BLaER1 (cell line): ENCODE data around the gene KIF22.
"Not testable (repeated sequence)": the region's sequence is repeated elsewhere in the genome, so short reads cannot be mapped to it uniquely, and the experiment has no call there.

Source experiments
- H3K27ac ChIP-seq: shearing (Covaris generic); formaldehyde crosslinking; 2 replicates; pipeline ENCODE4 v1.8.1; 2022
- H3K27me3 ChIP-seq: shearing (Covaris generic); formaldehyde crosslinking; 2 replicates; pipeline ENCODE4 v1.8.1; 2022
- H3K36me3 ChIP-seq: shearing (Covaris generic); formaldehyde crosslinking; 2 replicates; pipeline ENCODE4 v1.8.1; 2022
- H3K4me1 ChIP-seq: shearing (Covaris generic); formaldehyde crosslinking; 2 replicates; pipeline ENCODE4 v1.8.1; 2022
- H3K4me2 ChIP-seq: shearing (Covaris generic); formaldehyde crosslinking; 2 replicates; pipeline ENCODE4 v1.8.1; 2022
- H3K4me3 ChIP-seq: shearing (Covaris generic); formaldehyde crosslinking; 2 replicates; pipeline ENCODE4 v1.8.1; 2022
- H3K9ac ChIP-seq: shearing (Covaris generic); formaldehyde crosslinking; 2 replicates; pipeline ENCODE4 v1.8.1; 2022
- H3K9me3 ChIP-seq: shearing (Covaris generic); formaldehyde crosslinking; 2 replicates; pipeline ENCODE4 v1.8.1; 2022
- H4K20me1 ChIP-seq: shearing (Covaris generic); formaldehyde crosslinking; 2 replicates; pipeline ENCODE4 v1.8.1; 2022
- Cebpa-rat ChIP-seq: shearing (Covaris generic); IDR thresholded peaks from 2 replicates; pipeline ENCODE4 v1.8.1; 2022

KIF22 gene

GRCh38 chr16:29790183-29790948, at the start of gene KIF22:
Gene KIF22 (plus strand): TSS chr16:29790751. CDS start chr16:29790760, 9 bp downstream.
- peak within 1 kb of the TSS; percentile 93 for H3K4me2 ChIP-seq
- no peaks in the 10 kb centered on the region for H3K27me3 ChIP-seq
- H4K20me1 ChIP-seq = peaks cover 16% of the 10 kb centered on the region; the same call in 1 of the 2 replicates
- no peaks in the 10 kb centered on the region for H3K9me3 ChIP-seq
- peak within 1 kb of the TSS; percentile 90 for H3K27ac ChIP-seq
- H3K9ac ChIP-seq = peak within 1 kb of the TSS; percentile 93
- H3K4me1 ChIP-seq = peaks cover 33% of the 10 kb centered on the region
- H3K4me3 ChIP-seq = peak within 1 kb of the TSS; percentile 90
- TF ChIP-seq Cebpa-rat = no peak
- peaks cover 30% of the 10 kb centered on the region for H3K36me3 ChIP-seq

- H3K4me1 ChIP-seq = peaks cover 91% of the 10 kb centered on the region
- H3K4me2 ChIP-seq = peak overlapping the region; percentile 97; the same call in 1 of the 2 replicates
- no peak for TF ChIP-seq Cebpa-rat
- H3K9me3 ChIP-seq = peaks cover 7% of the 10 kb centered on the region
- no peaks in the 10 kb centered on the region for H4K20me1 ChIP-seq
- no peak overlapping the region for H3K4me3 ChIP-seq
- no peak overlapping the region for H3K9ac ChIP-seq
- H3K27ac ChIP-seq = no peak overlapping the region
- peaks cover 40% of the 10 kb centered on the region for H3K36me3 ChIP-seq
- no peaks in the 10 kb centered on the region for H3K27me3 ChIP-seq
Measured at GRCh38 chr16:29742683-29743275, 47.8 kb upstream of the KIF22 start.

- no peak for TF ChIP-seq Cebpa-rat
- H3K36me3 ChIP-seq = peaks cover 40% of the 10 kb centered on the region
- peak overlapping the region; percentile 97 for H3K4me2 ChIP-seq
- H3K27me3 ChIP-seq = no peaks in the 10 kb centered on the region
- H3K9me3 ChIP-seq = peaks cover 13% of the 10 kb centered on the region
- peaks cover 91% of the 10 kb centered on the region for H3K4me1 ChIP-seq
- no peak overlapping the region for H3K4me3 ChIP-seq
- 0 out of 2 replicates have a peak overlapping the region, but pooled peaks have one; percentile 84 for H3K9ac ChIP-seq
- H3K27ac ChIP-seq = peak overlapping the region; percentile 94
- no peaks in the 10 kb centered on the region for H4K20me1 ChIP-seq
Measured at GRCh38 chr16:29743475-29743826, 47.1 kb upstream of the KIF22 start.

GRCh38 chr16:29743827-29744531, 46.6 kb upstream of the KIF22 start:
- no peaks in the 10 kb centered on the region for H4K20me1 ChIP-seq
- peak overlapping the region; percentile 94 for H3K27ac ChIP-seq
- H3K4me1 ChIP-seq = peaks cover 90% of the 10 kb centered on the region
- H3K9ac ChIP-seq = peak overlapping the region; percentile 84
- peak overlapping the region; percentile 97 for H3K4me2 ChIP-seq
- no peak for TF ChIP-seq Cebpa-rat
- peaks cover 40% of the 10 kb centered on the region for H3K36me3 ChIP-seq
- H3K4me3 ChIP-seq = peak overlapping the region; percentile 82
- H3K27me3 ChIP-seq = no peaks in the 10 kb centered on the region
- H3K9me3 ChIP-seq = peaks cover 18% of the 10 kb centered on the region

- no peaks in the 10 kb centered on the region for H3K27me3 ChIP-seq
- H4K20me1 ChIP-seq = no peaks in the 10 kb centered on the region
- no peak for TF ChIP-seq Cebpa-rat
- H3K4me3 ChIP-seq = peak overlapping the region; percentile 82
- H3K4me1 ChIP-seq = peaks cover 90% of the 10 kb centered on the region
- peak overlapping the region; percentile 94 for H3K27ac ChIP-seq
- H3K4me2 ChIP-seq = peak overlapping the region; percentile 97
- peaks cover 19% of the 10 kb centered on the region for H3K9me3 ChIP-seq
- H3K36me3 ChIP-seq = peaks cover 40% of the 10 kb centered on the region
- H3K9ac ChIP-seq = peak overlapping the region; percentile 84
Measured at GRCh38 chr16:29744541-29745101, 45.9 kb upstream of the KIF22 start.

GRCh38 chr16:29745121-29745852, 45.3 kb upstream of the KIF22 start:
- Histone ChIP-seq H3K27me3 (no peaks in the 10 kb centered on the region), H4K20me1 (no peaks in the 10 kb centered on the region), H3K9ac (peak overlapping the region; percentile 84), H3K36me3 (peaks cover 40% of the 10 kb centered on the region), H3K9me3 (peaks cover 19% of the 10 kb centered on the region), H3K4me2 (peak overlapping the region; percentile 97), H3K4me3 (peak overlapping the region; percentile 82), H3K4me1 (peaks cover 90% of the 10 kb centered on the region), H3K27ac (peak overlapping the region; percentile 94)
- no peak for TF ChIP-seq Cebpa-rat

GRCh38 chr16:29745853-29746345, 44.7 kb upstream of the KIF22 start, which contains the start of gene C16orf54:
Gene C16orf54 (minus strand): TSS chr16:29745990. CDS start chr16:29744951, 1,039 bp downstream.
- Histone ChIP-seq H3K4me1 (peaks cover 84% of the 10 kb centered on the region), H4K20me1 (no peaks in the 10 kb centered on the region), H3K4me3 (peak within 1 kb of the TSS; percentile 82), H3K9me3 (peaks cover 19% of the 10 kb centered on the region), H3K27me3 (no peaks in the 10 kb centered on the region), H3K27ac (peak within 1 kb of the TSS; percentile 94), H3K4me2 (peak within 1 kb of the TSS; percentile 97), H3K9ac (peak within 1 kb of the TSS; percentile 84), H3K36me3 (peaks cover 39% of the 10 kb centered on the region)
- TF ChIP-seq Cebpa-rat = no peak

GRCh38 chr16:29746518-29746917, 44.0 kb upstream of the KIF22 start:
- H3K36me3 ChIP-seq = peaks cover 33% of the 10 kb centered on the region
- H3K27ac ChIP-seq = peak overlapping the region; percentile 94
- H3K9me3 ChIP-seq = peaks cover 19% of the 10 kb centered on the region
- H4K20me1 ChIP-seq, H3K27me3 ChIP-seq: not testable (repeated sequence)
- H3K9ac ChIP-seq = peak overlapping the region; percentile 84
- H3K4me3 ChIP-seq = peak overlapping the region; percentile 82
- peaks cover 77% of the 10 kb centered on the region for H3K4me1 ChIP-seq
- peak overlapping the region; percentile 97 for H3K4me2 ChIP-seq
